CD1c-positive myeloid dendritic cell (primary cell): Measurements from ENCODE around the gene TTLL5.
A peak's percentile ranks its signal among the peaks of the same experiment; 100 is the strongest.
"Not testable (repeated sequence)": the region's sequence is repeated elsewhere in the genome, so short reads cannot be mapped to it uniquely, and the experiment has no call there.

Experiments
- DNase-seq: peaks from one replicate; pipeline ENCODE4 v3.0.0-alpha.2; 2016; ENCODE audit errors: extremely low spot score

TTLL5 gene

GRCh38 chr14:75648066-75648838 is 12.8 kb upstream of the TTLL5 start:
- no peak for DNase-seq

DNA sequence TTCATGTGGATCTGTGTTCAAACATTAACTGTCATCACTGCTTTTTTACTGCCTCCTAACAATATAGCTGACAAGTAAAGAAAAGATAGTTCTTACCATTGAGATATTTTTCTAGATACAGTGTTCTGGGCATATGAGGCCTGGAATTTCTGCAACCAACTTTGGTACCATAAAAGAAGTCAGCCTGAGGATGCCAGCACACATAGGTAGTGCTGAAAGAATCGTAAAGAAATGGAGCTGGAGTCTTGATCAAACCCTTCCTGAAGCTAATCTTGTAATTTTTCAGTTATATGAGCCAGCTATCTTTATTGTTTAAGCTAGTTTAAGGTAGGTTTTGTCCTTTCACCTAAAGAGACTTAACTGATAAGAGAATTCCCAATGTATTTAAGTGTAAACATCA is 11.7 kb upstream of the TTLL5 start:
- no peak for DNase-seq

GRCh38 chr14:75649773-75650172 is 11.3 kb upstream of the TTLL5 start:
- DNase-seq = no peak

DNA sequence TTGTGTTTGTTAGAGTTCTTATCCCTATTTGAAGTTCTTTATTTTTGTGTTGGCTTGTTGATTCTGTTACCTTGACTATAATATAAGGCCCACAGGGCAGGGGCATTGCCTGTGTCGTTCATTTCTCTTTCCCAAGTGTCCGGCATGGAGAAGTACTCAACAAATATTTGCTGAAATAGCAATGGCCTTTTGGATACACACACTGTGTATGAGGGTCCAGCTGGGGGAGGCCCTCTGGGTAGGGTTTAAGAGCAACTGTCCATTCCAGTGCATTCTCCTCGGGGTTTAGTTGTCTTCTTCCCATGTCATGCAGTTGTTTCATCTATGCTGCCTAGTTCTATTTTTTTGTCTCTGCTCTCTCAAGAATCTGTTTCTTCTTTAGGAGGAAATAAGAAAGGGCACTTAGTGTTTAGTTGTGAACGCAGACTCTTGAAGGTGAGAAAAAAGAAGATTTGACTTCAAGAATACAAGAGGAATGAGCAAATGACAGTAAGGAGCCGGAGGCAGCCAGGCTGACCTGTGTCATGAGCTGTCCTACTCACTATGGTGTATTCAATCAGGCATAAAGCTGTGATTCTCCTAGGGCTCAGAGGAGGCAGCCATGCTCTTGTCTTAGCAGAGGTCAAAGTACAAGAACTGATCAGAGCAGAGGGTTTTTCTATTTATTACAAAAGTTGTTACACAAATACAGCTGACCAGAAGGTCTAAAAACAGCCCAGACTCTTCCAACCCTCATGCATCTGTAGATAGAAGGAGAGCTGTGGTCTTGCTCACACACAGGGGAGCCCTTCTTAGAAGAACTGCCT is 10.6 kb upstream of the TTLL5 start:
- DNase-seq = no peak

DNA sequence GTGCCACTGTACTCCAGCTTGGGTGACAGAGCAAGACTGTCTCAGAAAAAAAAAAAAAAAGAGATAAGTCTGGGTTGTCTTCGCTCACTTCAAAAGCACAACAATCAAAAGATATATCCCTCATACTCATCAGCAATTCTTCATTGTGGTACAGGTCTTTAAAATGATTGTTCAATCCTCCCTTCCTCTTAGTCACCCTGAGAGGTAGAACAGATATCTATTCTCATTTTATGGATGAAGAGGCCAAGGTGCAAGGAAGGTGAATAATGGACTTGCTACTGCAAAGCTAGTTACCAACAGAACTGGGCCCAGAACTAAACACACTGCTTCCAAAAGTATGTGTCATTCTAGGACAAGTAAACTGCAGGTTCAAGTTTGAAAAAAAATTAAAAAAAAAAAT is 7.5 kb upstream of the TTLL5 start:
- DNase-seq = no peak

DNA sequence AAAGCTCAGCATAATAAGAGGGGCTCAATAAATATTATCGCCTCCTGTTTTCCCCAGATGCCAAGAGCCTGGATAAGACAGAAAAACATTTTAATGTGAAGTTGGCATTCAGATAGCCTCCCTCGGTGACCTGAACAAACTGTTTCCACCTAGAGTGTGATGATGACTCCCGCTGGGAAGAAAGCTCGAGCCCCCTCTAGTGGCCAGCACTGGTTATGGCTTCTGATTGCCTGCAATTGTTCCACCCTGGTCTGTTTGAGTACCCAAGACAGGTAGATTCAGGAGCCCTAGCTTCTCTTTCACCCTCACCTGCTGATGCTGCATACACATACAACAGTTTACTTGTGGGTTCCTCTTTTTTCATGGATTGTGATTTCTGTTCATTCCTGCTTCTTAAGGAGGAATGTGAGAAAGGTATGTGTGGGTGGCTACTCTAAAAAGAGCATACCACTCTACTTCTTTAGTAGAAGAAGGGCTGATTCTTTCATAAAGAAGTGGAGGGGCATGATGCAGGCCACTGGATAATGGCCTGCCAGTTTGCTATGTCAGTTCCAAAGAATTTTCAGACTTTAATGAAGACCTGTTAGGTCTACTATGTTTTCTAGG is 6.8 kb upstream of the TTLL5 start:
- DNase-seq = peak; percentile 87

GRCh38 chr14:75655235-75655634 is 5.8 kb upstream of the TTLL5 start:
- DNase-seq = no peak

DNA sequence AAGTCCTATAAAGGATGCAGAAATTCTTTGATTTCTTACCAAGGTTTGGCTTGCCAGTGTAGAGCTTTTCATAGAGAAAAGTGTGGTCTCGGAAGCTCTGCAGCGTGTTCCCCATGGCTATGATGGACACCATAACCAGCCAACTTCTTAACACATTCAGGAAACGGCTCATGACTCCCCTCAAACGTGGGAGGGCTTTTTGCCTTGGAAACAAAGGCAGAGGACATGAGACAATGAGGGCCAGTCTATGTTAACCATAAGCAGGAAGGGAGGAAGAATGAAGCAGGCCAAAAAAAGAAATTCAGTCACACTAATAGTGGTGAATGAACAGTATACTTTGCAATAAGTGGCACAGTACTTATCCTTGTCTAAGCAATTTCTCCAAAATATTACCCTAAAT is 3.7 kb upstream of the TTLL5 start:
- DNase-seq = no peak

GRCh38 chr14:75658957-75659356 is 2.1 kb upstream of the TTLL5 start:
- DNase-seq = no peak

DNA sequence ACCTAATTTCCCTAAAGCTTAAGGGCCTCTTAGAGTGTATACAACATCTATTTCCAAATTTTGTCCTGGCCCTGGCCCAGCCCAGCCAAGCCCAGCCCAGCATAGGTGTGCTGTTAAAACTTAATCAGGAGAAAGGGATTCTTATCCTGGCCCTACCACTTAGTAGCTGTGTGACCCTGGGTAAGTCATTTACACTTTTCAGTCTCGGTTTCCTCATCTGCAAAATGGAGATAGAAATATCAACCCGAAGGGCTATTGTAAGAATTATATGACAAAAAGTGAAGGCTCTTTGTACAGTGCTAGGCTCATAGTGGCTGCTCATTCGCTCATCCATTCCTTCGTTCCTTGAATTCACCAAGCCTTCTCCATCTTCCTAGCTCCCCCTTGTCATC is 812 bp upstream of the TTLL5 start:
- no peak for DNase-seq

- no peak for DNase-seq
These were observed 411 bp downstream of the TTLL5 start for GRCh38 chr14:75661499-75661814.

DNA sequence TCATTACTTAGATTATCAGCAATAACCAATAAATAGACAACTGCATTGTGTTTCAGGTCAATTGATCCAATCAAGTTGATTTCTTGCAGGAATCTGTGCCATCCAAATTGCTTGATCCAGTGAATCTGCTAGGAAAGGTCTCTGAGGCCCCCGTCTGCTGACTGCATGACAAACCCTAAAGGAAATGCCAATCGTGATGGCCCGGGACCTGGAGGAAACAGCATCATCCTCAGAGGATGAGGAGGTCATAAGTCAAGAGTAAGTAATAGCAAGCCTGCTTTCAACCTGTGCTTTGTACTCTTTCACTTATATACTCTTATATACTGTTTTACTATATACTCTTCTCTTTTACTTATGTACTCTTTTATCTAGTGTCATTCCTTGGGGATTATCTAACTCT is 1.9 kb downstream of the TTLL5 start:
- DNase-seq = no peak

DNA sequence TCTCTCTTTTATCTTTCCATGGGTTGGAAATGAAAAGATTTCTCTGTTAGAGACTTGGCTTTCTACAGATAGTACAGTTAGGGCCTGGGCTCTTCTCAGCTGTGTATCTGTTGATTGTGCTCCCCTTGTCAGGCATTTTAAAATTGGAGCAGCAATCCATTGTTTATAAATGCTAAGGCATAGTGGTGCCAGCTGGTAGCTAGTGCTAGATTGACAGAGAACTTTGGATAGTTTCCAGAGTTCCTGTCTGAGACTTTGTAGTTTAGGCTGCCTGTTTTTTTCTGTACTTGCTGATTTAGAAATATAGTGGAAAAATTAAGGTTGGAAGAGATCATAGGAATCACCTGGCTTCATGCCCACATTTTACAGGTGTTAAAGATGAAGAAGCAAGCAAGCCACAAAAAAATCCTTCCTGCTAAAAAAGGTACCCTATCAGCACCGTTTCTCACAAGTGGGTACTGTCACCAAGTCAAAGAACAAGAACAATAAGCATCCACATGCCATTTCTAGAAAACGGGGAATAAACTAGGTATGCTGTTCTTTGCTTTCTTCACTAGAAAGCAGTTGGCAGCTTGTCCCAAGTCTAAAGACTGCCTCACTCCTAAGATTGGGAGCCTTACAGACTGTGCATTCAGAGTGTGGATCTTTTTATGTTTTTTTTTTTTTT is 6.2 kb downstream of the TTLL5 start:
- DNase-seq = no peak

GRCh38 chr14:75672605-75673192 is 11.7 kb downstream of the TTLL5 start:
- no peak for DNase-seq

GRCh38 chr14:75673345-75674035 is 12.4 kb downstream of the TTLL5 start:
- DNase-seq = no peak

GRCh38 chr14:75675265-75675960 is 14.4 kb downstream of the TTLL5 start:
- DNase-seq = no peak

DNA sequence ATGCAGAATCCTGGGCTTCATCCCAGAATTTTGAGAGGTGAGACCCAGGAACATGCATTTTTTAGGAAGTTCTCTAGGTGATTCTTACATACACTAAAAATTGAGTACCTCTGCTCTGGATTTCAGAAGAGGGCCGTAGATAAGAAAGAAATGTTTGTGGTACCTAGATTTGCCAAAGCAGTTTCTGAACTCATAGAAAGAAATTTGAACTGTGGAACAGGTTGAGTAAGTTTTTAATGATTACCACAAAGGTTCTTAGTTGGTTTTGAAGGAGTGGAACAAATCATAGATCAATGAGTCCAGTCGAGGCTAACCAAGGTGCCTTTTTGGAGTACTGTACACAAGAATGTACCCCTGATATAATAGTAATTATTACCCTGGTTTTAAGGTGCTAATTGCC is 24.9 kb downstream of the TTLL5 start:
- no peak for DNase-seq

DNA sequence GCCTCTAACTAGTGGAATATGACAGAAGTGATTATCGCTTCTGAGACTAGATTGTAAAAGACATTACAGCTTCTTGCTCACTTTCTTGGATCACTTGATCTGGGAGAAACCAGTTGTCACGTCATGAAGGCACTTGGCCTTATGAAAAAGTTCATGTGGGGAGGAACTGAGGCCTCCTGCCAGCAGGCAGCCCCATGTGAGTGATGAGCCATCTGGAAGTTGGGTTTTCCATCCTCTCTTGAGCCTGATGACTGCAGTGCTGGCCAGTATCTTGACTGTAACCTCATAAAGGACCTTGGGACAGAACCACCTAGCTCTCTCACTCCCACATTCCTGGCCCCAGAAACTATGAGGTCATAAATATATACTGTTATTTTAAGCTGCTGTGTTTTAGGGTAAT is 28.0 kb downstream of the TTLL5 start:
- no peak for DNase-seq

DNA sequence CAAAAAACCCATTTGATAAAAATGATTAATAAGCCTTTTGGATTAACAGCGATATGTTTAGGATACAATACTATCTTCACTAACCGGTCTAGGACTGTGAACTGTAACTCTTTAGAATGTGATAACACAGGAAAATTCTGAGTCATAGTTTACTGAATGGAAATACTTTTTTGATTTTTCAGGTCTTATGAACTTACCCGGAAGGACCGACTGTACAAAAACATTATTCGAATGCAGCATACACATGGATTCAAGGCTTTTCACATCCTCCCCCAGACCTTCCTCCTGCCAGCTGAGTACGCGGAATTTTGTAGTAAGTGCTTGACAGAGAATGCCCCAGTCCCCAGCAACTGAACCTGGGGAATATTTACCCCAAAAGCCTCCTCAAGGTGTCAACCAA is 29.0 kb downstream of the TTLL5 start:
- no peak for DNase-seq

- not testable (repeated sequence) for DNase-seq
These were observed 34.0 kb downstream of the TTLL5 start for GRCh38 chr14:75695025-75695424.

- no peak for DNase-seq
These were observed 36.3 kb downstream of the TTLL5 start for GRCh38 chr14:75697386-75697785.
